PC-9 (cell line): Measurements from ENCODE around the gene PTGR3. TPM values are rescaled to one million over a fixed set of nuclear protein-coding genes. Genes with fewer than 3 reads are reported as not detected.

Source experiments
- BruUV-seq: library from RNA; stranded (reverse); fragments of 400-500 nt; replicated peaks from 2 replicates; lab custom pipeline; 2021; lab: Mats Ljungman, UMichigan
- CTCF ChIA-PET: fragments of 300-600 bp; sonication (Branson Sonifier 250); formaldehyde crosslinking; loops from one replicate; lab custom pipeline; 2022; ENCODE audit warnings: antibody characterized with exemption; lab: Charles Lee
- POLR2A ChIA-PET: fragments of 300-600 bp; sonication (Branson Sonifier 250); formaldehyde crosslinking; loops from one replicate; lab custom pipeline; 2022; ENCODE audit warnings: antibody characterized with exemption; ENCODE audit not compliant: unreplicated experiment; lab: Charles Lee
- DNase-seq, 2 experiments: peaks; one replicate each; pipeline versions ENCODE4 v3.0.0 to v3.0.0-alpha.2; 2015 to 2022; ENCODE audit warnings: mixed read lengths in 1 of 2
- H2AFZ ChIP-seq: fragments of 200-600 bp; sonication (generic); 2 replicates; pipeline ENCODE4 v1.8.1; 2017; ENCODE audit warnings: antibody characterized with exemption
- H3F3A ChIP-seq: fragments of 200-600 bp; sonication (generic); 2 replicates; pipeline ENCODE4 v1.8.1; 2017; ENCODE audit warnings: antibody characterized with exemption, mild to moderate bottlenecking, low read depth; ENCODE audit not compliant: insufficient read depth
- H3K27ac ChIP-seq: fragments of 200-600 bp; sonication (generic); 2 replicates; pipeline ENCODE4 v1.6.1; 2016; ENCODE audit warnings: mixed run types
- H3K27me3 ChIP-seq: fragments of 200-600 bp; sonication (generic); 2 replicates; pipeline ENCODE4 v1.6.1; 2016; ENCODE audit warnings: low read depth, mixed run types; ENCODE audit not compliant: insufficient read depth
- H3K36me3 ChIP-seq: fragments of 200-600 bp; sonication (generic); 2 replicates; pipeline ENCODE4 v1.6.1; 2016; ENCODE audit warnings: low read depth, mixed run types
- H3K4me1 ChIP-seq: fragments of 200-600 bp; sonication (generic); replicated peaks from 2 replicates; pipeline ENCODE4 v1.6.1; 2016; ENCODE audit warnings: mixed run types; ENCODE audit not compliant: insufficient read depth
- H3K4me2 ChIP-seq: fragments of 200-600 bp; sonication (generic); 2 replicates; pipeline ENCODE4 v1.6.1; 2017; ENCODE audit warnings: mixed run types
- H3K4me3 ChIP-seq: fragments of 200-600 bp; sonication (generic); 2 replicates; pipeline ENCODE4 v1.6.1; 2016; ENCODE audit warnings: mixed run types
- H3K79me2 ChIP-seq: fragments of 200-600 bp; sonication (generic); 2 replicates; pipeline ENCODE4 v1.6.1; 2017; ENCODE audit warnings: low read depth, mixed run types
- H3K9me2 ChIP-seq: fragments of 200-600 bp; sonication (generic); 2 replicates; pipeline ENCODE4 v1.8.1; 2017; ENCODE audit warnings: mild to moderate bottlenecking; ENCODE audit not compliant: insufficient read depth
- H3K9me3 ChIP-seq: fragments of 200-600 bp; sonication (generic); 2 replicates; pipeline ENCODE4 v1.8.1; 2016; ENCODE audit warnings: low read depth; ENCODE audit not compliant: insufficient read depth
- H4K20me1 ChIP-seq: fragments of 200-600 bp; sonication (generic); 2 replicates; pipeline ENCODE4 v1.8.1; 2017; ENCODE audit not compliant: insufficient read depth
- CTCF ChIP-seq: fragments of 200-600 bp; sonication (generic); conservative IDR thresholded peaks from 2 replicates; pipeline ENCODE4 v1.6.1; 2017; ENCODE audit warnings: mixed run types, antibody characterized with exemption, mild to moderate bottlenecking, moderate library complexity
- EZH2 ChIP-seq: fragments of 200-600 bp; sonication (generic); IDR thresholded peaks from 2 replicates; pipeline ENCODE4 v1.8.0; 2017; ENCODE audit warnings: antibody characterized with exemption, low read depth
- intact Hi-C: fragments of 100-400 bp; cut with micrococcal nuclease; formaldehyde crosslinking; loops from one replicate; pipeline ENCODE4 v1.10.0; 2022; ENCODE audit not compliant: unreplicated experiment
- total RNA-seq: library from RNA; stranded (reverse); gene quantifications from 2 replicates; pipeline ENCODE4 v1.2.3, GENCODE V29; 2021

The PTGR3 gene
- total RNA-seq, 1 experiment from 2014 or later, result 38.4 TPM

DNA sequence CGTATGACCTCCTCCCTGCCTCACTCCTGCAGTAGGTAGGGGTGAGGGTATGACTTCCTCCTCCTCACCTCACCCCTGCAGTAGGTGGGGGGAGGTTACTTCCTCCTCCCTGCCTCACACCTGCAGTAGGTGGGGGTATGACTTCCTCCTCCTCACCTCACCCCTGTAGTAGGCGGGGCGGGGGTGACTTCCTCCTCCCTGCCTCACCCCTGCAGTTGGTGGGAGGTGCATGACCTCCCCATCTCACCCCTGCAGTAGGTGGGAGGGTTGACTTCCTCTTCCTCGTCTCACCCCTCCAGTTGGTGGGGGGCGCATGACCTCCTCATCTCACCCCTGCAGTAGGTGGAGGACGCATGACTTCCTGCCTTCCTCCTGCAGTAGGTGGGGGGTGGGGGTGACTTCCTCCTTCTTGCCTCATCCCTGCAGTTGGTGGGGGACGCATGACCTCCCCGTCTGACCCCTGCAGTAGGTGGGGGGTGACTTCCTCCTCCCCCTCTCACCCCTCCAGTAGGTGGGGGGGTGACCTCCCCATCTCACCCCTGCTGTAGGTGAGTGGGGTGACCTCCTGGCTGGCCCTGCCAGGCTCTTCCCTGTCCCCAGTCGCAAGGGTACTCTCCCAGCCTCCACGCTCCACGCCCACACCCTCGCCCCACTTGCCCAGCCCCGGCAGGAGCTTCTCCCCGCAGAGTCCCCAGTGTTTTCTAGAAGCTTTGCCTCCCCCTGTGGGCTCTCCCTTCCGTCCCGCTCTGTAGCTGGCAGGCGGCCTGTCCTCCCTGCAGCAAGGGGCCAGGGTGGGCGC is 40.9 kb upstream of the PTGR3 start:
- POLR2A ChIA-PET, result no interaction called here
- H2AFZ ChIP-seq, result no peak overlapping the region
- no peaks in the 10 kb centered on the region for H3K36me3 ChIP-seq
- no peak for TF ChIP-seq EZH2
- no peak for TF ChIP-seq CTCF
- H3K4me3 ChIP-seq, result no peak overlapping the region
- intact Hi-C loops, result no loop called here
- H3K9me3 ChIP-seq, result no peaks in the 10 kb centered on the region
- H3K9me2 ChIP-seq, result no peaks in the 10 kb centered on the region
- BruUV-seq, result no TSS peak
- DNase-seq, result no peak
- H4K20me1 ChIP-seq, result no peaks in the 10 kb centered on the region
- no peaks in the 10 kb centered on the region for H3K27me3 ChIP-seq
- H3K4me1 ChIP-seq, result 0 out of 2 replicates have a peak, but pooled peaks cover 4% of the 10 kb centered on the region
- CTCF ChIA-PET, result no interaction called here
- H3F3A ChIP-seq, result no peaks in the 10 kb centered on the region
- H3K27ac ChIP-seq, result no peak overlapping the region
- H3K79me2 ChIP-seq, result no peaks in the 10 kb centered on the region
- H3K4me2 ChIP-seq, result no peak overlapping the region

DNA sequence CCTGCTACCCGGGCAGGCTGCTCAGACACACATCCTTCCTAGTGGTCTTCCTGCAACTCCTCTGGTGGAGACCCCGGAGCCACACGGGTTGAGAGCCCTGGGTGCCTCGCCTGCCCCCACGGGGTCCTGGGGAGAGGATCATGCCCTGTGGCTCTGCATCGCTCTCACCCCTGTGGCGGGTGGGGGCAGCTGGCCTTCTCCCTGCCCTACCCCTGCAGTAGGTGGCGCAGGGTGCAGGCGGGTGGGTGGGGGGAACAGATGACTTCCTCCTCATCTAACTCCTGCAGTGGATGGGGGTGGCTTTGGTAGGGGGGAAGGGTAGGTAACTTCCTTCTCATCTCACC is 40.2 kb upstream of the PTGR3 start:
- POLR2A ChIA-PET, result no interaction called here
- CTCF ChIA-PET, result interaction anchor here (0.6 kb wide), 1 partner anchor 968 kb away, joined by 4 read pairs; no protein-coding TSS in a partner anchor

More for the DNA sequence above, 40.2 kb upstream of the PTGR3 start:
- H4K20me1 ChIP-seq, result no peaks in the 10 kb centered on the region
- H3K4me3 ChIP-seq, result no peak overlapping the region
- no peak overlapping the region for H3K4me2 ChIP-seq
- TF ChIP-seq EZH2 (no peak), CTCF (no peak)
- H3K4me1 ChIP-seq, result 0 out of 2 replicates have a peak, but pooled peaks cover 4% of the 10 kb centered on the region
- no peaks in the 10 kb centered on the region for H3K36me3 ChIP-seq
- H3K9me2 ChIP-seq, result no peaks in the 10 kb centered on the region
- no TSS peak for BruUV-seq
- no peaks in the 10 kb centered on the region for H3F3A ChIP-seq
- no peaks in the 10 kb centered on the region for H3K79me2 ChIP-seq
- no peak overlapping the region for H3K27ac ChIP-seq
- H3K9me3 ChIP-seq, result no peaks in the 10 kb centered on the region
- H3K27me3 ChIP-seq, result no peaks in the 10 kb centered on the region
- intact Hi-C loops, result no loop called here
- no peak for DNase-seq
- no peak overlapping the region for H2AFZ ChIP-seq
